Measurements from ENCODE around the gene NHS.
"Not testable (repeated sequence)": the region's sequence is repeated elsewhere in the genome, so short reads cannot be mapped to it uniquely, and the experiment has no call there.

NHS gene

GRCh38 chrX:17484592-17484991 is 109.6 kb downstream of the NHS start:
- DNase-seq (ENCODE audit: insufficient read length, low spot score) (no peak), FAIRE-seq (no peak)

GRCh38 chrX:17485391-17485790 is 110.4 kb downstream of the NHS start:
- DNase-seq (ENCODE audit: insufficient read length, low spot score) (no peak), FAIRE-seq (no peak)

GRCh38 chrX:17488036-17488435 is 113.0 kb downstream of the NHS start:
- no peak for FAIRE-seq
- no peak for DNase-seq (ENCODE audit: insufficient read length, low spot score)

GRCh38 chrX:17494216-17494615 is 119.2 kb downstream of the NHS start:
- DNase-seq (ENCODE audit: insufficient read length, low spot score) = no peak
- no peak for FAIRE-seq

GRCh38 chrX:17495052-17495451 is 120.1 kb downstream of the NHS start:
- FAIRE-seq = no peak
- no peak for DNase-seq (ENCODE audit: insufficient read length, low spot score)

DNA sequence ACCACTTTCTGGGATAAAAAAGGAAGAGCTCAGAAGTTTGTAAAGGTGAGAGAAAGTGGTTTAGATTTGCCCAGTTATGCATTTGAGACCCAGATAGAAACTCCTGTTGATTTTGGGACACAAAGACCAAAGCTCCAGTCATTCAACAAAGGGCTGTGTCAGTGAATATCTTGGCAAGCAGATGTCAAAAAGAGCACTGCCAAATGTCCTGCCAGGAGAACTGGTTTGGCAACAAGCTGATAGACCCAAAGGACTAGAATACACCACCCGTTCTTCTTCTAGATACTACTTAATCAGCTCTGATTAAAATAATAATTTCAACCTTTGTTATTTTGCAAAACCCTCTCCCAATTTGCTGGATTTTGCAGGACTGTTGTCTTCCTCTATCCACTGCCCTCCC is 121.4 kb downstream of the NHS start:
- no peak for DNase-seq (ENCODE audit: insufficient read length, low spot score)

DNA sequence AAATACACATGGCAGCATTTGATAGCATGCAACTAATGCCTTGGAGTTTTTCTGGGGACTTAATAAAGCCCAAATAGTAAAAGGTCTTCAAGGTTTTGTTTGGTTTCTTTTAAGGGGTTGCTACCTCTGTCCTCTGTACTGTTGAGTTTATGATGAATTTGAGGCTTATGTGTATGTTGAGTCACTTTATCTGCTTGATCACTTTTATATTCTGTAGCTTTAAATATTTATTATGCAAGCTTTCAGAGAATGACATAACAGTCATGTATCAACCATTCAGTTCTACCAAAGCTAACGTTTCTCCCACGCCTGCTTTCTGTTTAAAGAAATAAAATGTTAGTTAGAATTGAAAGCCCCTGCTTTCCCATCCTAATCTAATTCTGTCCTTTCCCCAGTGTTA is 122.2 kb downstream of the NHS start:
- FAIRE-seq (no peak), DNase-seq (ENCODE audit: insufficient read length, low spot score) (no peak)

More for the DNA sequence above, 121.4 kb downstream of the NHS start:
- FAIRE-seq = no peak

- FAIRE-seq (no peak), DNase-seq (ENCODE audit: insufficient read length, low spot score) (no peak)
Measured at GRCh38 chrX:17499512-17499911, 124.5 kb downstream of the NHS start.

DNA sequence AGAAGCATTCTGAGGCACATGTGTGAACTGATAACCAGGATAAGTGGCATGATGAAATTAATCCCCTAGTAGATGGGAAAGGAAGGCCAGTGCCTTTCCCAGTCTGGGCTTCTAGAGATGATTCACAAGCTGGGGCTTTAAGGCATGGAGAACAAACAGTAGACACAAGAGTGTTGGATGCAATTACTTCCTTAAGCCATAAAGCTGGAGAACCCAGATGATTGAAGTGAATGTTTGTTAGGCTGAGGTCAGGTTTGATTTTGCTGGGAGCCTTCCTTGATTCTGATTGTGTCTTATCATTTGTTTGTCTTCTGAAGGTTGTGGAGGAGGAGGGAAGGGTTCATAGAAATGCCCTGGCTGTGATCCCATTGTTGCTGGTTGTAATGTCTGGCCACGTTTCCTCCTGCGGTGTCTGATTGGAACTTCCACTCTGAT is 125.2 kb downstream of the NHS start:
- FAIRE-seq (no peak), DNase-seq (ENCODE audit: insufficient read length, low spot score) (no peak)

DNA sequence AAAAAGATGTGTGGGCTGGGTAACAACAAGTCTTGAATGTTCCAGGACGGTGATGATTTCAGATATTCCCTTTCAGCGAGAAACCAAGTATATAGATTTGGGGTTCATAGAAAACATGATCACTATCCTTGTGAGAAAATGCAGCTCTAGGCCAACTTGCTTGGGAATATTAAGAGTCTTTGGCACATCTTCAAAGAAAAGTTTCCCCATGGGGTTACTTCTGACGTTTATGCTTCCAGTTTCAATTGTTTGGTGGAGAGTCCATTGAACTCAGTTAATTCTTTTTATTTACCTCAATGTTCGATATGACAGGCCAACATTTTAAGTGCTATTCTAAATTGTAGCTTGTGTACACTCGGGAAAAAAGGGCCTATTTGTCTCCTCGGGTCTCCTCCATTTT is 126.7 kb downstream of the NHS start:
- no peak for FAIRE-seq

DNA sequence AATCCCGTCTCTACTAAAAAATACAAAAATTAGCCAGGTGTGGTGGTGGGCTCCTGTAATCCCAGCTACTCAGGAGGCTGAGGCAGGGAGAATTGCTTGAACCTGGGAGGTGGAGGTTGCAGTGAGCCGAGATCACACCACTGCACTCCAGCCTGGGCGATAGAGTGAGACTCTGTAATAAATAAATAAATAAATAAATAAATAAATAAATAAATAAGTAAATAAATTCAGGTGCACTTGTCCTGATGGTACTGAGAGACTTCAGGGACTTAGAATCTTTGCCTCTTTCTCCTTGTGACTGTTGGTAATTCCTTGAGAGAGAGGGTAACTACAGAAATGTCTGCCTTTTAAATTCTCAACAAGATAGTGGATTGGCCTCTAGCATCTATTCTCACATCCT is 131.4 kb downstream of the NHS start:
- FAIRE-seq; DNase-seq (ENCODE audit: insufficient read length, low spot score): not testable (repeated sequence)

More for the DNA sequence above, 126.7 kb downstream of the NHS start:
- no peak for DNase-seq (ENCODE audit: insufficient read length, low spot score)

GRCh38 chrX:17511556-17511955 is 136.6 kb downstream of the NHS start:
- DNase-seq (ENCODE audit: insufficient read length, low spot score) (no peak), FAIRE-seq (no peak)

DNA sequence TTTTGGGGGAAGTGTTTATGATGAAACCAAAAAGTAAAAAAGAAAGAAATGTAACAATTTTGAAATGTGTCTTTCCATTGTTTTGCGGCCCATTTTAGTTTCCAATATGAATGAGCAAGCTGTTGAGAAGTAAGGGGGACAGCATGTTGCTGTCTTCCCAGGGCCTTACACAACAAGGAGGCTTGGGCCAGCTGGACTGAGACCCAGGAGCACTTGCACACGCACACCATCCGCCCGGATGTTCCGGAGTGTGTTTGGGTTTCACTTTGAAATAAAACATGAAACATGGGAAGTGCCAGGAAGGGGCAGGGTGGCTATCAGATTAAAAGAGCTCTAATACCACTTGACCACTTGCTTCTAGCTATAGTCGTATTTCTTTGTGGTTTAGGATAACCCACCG is 144.4 kb downstream of the NHS start:
- FAIRE-seq = peak; percentile 14

DNA sequence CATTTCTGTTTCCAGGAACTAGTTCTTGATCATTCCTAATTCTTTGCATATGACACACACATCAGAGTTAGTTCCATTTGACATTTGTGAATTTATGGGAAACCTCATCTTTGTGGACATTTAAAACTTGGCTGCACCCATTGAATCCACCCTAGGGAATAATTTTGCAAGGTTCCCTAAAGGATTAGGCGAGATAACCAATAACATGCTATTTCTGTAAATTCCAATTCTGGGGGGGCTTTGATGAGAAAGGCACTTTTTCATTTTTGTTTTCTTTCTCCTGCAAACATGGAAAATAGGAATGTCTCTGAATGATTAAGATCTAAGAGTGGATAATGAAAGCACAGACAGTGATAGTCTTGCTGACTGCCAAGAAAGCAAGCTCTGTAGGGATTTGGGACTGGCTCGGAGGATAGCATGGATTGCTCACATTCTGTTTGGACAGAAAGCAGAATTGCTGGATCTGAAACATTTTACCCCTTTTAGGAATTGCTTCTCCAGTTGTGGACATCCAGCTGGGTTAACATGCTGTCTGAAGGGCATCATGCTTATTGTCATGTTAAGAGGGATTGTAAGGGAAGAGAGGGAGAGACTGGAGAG is 145.1 kb downstream of the NHS start:
- no peak for DNase-seq (ENCODE audit: insufficient read length, low spot score)

More for the DNA sequence above, 144.4 kb downstream of the NHS start:
- DNase-seq (ENCODE audit: insufficient read length, low spot score) = no peak

DNA sequence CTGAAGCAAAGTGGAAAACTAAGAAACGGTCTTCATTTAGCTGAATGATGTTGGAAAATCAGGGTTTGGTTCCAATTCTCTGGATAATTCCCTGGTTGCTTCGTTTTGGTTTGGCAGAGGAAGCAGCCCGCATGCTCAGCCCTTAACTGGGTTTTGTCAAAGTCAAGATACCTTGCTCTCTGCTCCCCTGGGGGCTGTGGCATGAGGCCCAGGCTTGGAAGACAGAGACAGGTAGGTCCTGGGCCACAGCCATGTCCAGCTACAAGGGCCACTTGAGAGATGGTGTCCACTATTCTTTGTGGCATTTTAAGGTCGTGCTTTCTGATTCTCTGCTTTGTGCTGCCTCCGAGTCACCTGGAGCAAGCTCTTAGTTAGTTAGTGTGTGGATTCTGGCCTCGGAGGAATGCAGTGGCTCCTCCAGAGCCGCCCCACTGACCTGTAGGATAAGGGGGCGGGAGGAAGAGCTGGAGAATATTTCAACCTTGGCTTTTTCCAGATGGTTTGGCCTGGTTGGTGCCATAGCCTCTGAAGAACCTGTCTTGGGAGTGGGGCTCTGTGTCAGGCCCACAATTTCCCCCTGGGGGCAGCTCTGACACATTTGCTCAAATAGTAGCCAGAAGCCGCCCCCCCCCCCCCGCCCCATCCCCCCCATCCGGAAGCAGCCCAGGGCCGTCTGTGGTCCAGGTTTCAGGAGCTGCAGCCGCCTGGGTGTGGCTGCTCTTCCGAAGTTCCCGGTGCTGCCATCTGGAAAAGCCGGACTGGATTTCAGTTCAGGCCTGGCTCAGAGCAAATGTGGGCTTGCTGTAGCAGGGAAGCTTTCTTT is 147.1 kb downstream of the NHS start:
- no peak for DNase-seq (ENCODE audit: insufficient read length, low spot score)
- no peak for FAIRE-seq

More for the DNA sequence above, 145.1 kb downstream of the NHS start:
- FAIRE-seq = peak; percentile 26

DNA sequence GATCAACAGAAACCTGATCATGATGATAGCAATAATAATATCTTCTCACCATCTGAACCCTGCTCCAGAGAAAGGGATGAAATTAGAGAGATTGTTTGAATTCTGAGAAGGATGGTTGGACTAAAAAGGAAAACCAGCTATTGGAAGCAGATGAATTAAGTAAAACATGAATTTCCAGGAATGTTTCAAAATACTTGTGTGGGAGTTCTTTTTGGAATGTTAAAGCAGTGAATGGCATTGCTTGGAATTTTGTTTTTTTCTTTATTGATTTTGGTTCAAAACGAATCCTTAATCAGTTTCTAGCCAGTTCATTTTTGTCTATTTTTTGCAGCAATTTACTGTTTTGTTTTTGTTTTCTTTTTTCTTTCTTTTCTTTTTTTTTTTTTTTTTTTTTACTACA is 150.3 kb downstream of the NHS start:
- DNase-seq (ENCODE audit: insufficient read length, low spot score) = no peak
- FAIRE-seq = no peak

GRCh38 chrX:17525762-17526555 is 151.0 kb downstream of the NHS start:
- peak; percentile 21 for FAIRE-seq
- no peak for DNase-seq (ENCODE audit: insufficient read length, low spot score)

- no peak for FAIRE-seq
Measured at GRCh38 chrX:17527135-17527701, 152.2 kb downstream of the NHS start.

DNA sequence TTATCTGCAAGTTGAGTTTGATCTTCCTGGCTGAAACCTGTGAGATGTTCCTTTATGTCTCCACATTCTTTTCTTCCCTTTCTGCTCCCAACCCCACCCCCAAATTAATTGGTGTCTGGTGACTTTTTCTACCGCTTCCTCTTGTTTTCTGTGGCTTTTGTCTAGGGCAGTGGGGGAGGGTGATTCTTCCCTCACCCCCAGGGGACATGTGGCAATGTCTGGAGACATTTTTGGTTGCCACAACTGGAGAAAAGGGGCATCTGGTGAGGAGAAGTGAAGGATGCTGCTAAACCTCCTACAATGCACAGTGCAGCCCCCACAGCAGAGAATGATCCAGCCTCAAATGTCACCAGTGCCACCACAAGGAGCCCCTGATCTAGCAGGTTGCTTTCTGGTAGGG is 152.9 kb downstream of the NHS start:
- DNase-seq (ENCODE audit: insufficient read length, low spot score) (no peak), FAIRE-seq (no peak)

More at GRCh38 chrX:17527135-17527701, 152.2 kb downstream of the NHS start:
- no peak for DNase-seq (ENCODE audit: insufficient read length, low spot score)

DNA sequence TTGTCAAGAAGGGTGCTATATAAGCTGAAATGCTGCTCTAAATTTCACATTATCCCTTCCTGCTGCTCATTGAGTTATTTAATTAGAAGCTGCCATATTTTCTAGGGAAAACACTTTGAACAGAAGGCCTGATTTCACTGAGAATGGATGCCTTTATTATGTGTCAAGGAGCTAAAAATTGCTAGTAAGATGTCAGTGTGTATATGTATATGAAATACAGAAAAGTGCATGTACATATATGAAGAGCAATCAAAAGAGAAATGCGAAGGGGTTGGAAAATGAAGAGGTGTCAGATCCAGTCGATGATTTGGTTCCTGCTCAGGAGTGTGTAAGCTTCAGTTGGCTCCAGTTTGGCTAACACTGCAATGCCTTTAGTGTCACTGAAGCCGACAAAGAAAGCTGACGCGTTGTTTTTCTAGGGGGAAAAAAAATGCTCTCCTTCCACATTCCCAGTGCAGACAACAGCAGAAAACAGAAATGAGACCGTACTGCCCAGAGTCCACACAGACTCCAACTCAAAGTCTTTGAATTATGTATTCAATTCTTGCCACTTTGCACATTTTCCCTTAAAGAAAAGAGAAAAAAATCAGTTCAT is 154.2 kb downstream of the NHS start:
- FAIRE-seq (no peak), DNase-seq (ENCODE audit: insufficient read length, low spot score) (no peak)

GRCh38 chrX:17531500-17531899 is 156.5 kb downstream of the NHS start:
- DNase-seq (ENCODE audit: insufficient read length, low spot score) (no peak), FAIRE-seq (no peak)
